ENCODE data around the gene JCAD. TPM values are rescaled to one million over a fixed set of nuclear protein-coding genes. Genes with fewer than 3 reads are reported as not detected.

JCAD gene
- total RNA-seq, 4 donors from 2014 or later = 21.7 to 112 (median 43.0) TPM

GRCh38 chr10:30073045-30073766, 13.8 kb upstream of the JCAD start:
- no peak for TF ChIP-seq CTCF (IDR thresholded peaks at IDR 0.05; ENCODE audit: low read depth)

- no peak for TF ChIP-seq CTCF (IDR thresholded peaks at IDR 0.05; ENCODE audit: low read depth)
Measured at GRCh38 chr10:30072068-30072467, 12.7 kb upstream of the JCAD start.

GRCh38 chr10:30070001-30070685, 10.8 kb upstream of the JCAD start:
- no peak for TF ChIP-seq CTCF (IDR thresholded peaks at IDR 0.05; ENCODE audit: low read depth)

- TF ChIP-seq CTCF (IDR thresholded peaks at IDR 0.05; ENCODE audit: low read depth) = no peak
Measured at GRCh38 chr10:30068492-30069223, 9.3 kb upstream of the JCAD start.

- no peak for TF ChIP-seq CTCF (IDR thresholded peaks at IDR 0.05; ENCODE audit: low read depth)
Measured at GRCh38 chr10:30063099-30063498, 3.7 kb upstream of the JCAD start.

GRCh38 chr10:30062582-30062981, 3.2 kb upstream of the JCAD start:
- no peak for TF ChIP-seq CTCF (IDR thresholded peaks at IDR 0.05; ENCODE audit: low read depth)

- TF ChIP-seq CTCF (IDR thresholded peaks at IDR 0.05; ENCODE audit: low read depth) = no peak
Measured at GRCh38 chr10:30062090-30062489, 2.7 kb upstream of the JCAD start.
